Panc1 (cell line): ENCODE measurements around the gene LMF1. TPM values are rescaled to one million over a fixed set of nuclear protein-coding genes. Genes with fewer than 3 reads are reported as not detected.

ENCODE experiments used
- ATAC-seq: fragments of 200-7000 bp; cut with Tn5 transposase; 2 replicates; pipeline ENCODE4 v1.9.1; 2020; ENCODE audit warnings: mild to moderate bottlenecking, moderate library complexity
- BruUV-seq: library from RNA; stranded (reverse); fragments of 400-500 nt; replicated peaks from 2 replicates; lab custom pipeline; 2021; lab: Mats Ljungman, UMichigan
- CTCF ChIA-PET: fragments of 300-600 bp; sonication (Branson Sonifier 250); formaldehyde crosslinking; loops from one replicate; lab custom pipeline; 2022; ENCODE audit warnings: antibody characterized with exemption; lab: Charles Lee
- POLR2A ChIA-PET: fragments of 300-600 bp; sonication (Branson Sonifier 250); formaldehyde crosslinking; loops from one replicate; lab custom pipeline; 2022; ENCODE audit warnings: antibody characterized with exemption; lab: Charles Lee
- DNase-seq: peaks from one replicate; pipeline ENCODE4 v3.0.0-alpha.2; 2010; ENCODE audit warnings: low read depth, low spot score
- H3K27ac ChIP-seq: 2 replicates; pipeline ENCODE4 v1.5.1; 2011; ENCODE audit warnings: mild to moderate bottlenecking, low read length, inconsistent platforms
- H3K27me3 ChIP-seq: fragments of 200-500 bp; sonication (Bioruptor generic); 2 replicates; pipeline ENCODE4 v1.6.0; 2014; ENCODE audit warnings: low read length, inconsistent platforms; ENCODE audit not compliant: control insufficient read depth, insufficient read depth
- H3K36me3 ChIP-seq: fragments of 200-500 bp; sonication (Bioruptor generic); 2 replicates; pipeline ENCODE4 v1.5.1; 2014; ENCODE audit warnings: inconsistent platforms, mild to moderate bottlenecking, low read length, moderate library complexity; ENCODE audit not compliant: control insufficient read depth, insufficient read depth
- H3K4me1 ChIP-seq: 2 replicates; pipeline ENCODE4 v1.5.1; 2011; ENCODE audit warnings: inconsistent platforms, mild to moderate bottlenecking, low read length, moderate library complexity; ENCODE audit not compliant: control insufficient read depth, insufficient read depth
- H3K4me3 ChIP-seq, 2 experiments: 2 replicates each; pipeline ENCODE4 v1.5.1; 2011 to 2012; ENCODE audit warnings: low read depth in 2 of 2, low read length in 2 of 2, mild to moderate bottlenecking in 2 of 2, inconsistent platforms in 1 of 2, moderate library complexity in 1 of 2
- H3K9me3 ChIP-seq: fragments of 200-500 bp; sonication (Bioruptor generic); 2 replicates; pipeline ENCODE4 v1.5.1; 2014; ENCODE audit warnings: low read depth, mild to moderate bottlenecking, inconsistent platforms, low read length, moderate library complexity; ENCODE audit not compliant: control insufficient read depth, insufficient read depth
- POLR2AphosphoS5 ChIP-seq: IDR thresholded peaks from 2 replicates; pipeline ENCODE4 v1.6.1; 2012; ENCODE audit warnings: mild to moderate bottlenecking, low read depth, low read length, moderate library complexity
- REST ChIP-seq, 2 experiments: IDR thresholded peaks; 2 replicates each; pipeline ENCODE4 v1.6.1; 2011 to 2012; ENCODE audit warnings: low read depth in 2 of 2, control low read depth in 1 of 2, low read length in 1 of 2, mild to moderate bottlenecking in 1 of 2, moderate library complexity in 1 of 2; ENCODE audit not compliant: insufficient read depth in 1 of 2
- SIN3A ChIP-seq: IDR thresholded peaks from 2 replicates; pipeline ENCODE4 v1.6.1; 2012; ENCODE audit warnings: low read depth, mild to moderate bottlenecking, low read length, moderate library complexity, borderline replicate concordance; ENCODE audit not compliant: insufficient read depth
- TCF7L2 ChIP-seq: IDR thresholded peaks from 2 replicates; pipeline ENCODE4 v1.6.1; 2011; ENCODE audit warnings: mild to moderate bottlenecking, low read depth, low read length, inconsistent platforms
- in situ Hi-C: cut with HindIII; loops from 2 replicates; pipeline ENCODE4 v1.10.0; 2016; ENCODE audit warnings: low sequenced_read_pairs, low pct_unique_long_range_greater_than_20kb
- intact Hi-C: fragments of 100-400 bp; cut with micrococcal nuclease; formaldehyde crosslinking; loops from one replicate; pipeline ENCODE4 v1.10.0; 2022; ENCODE audit not compliant: unreplicated experiment
- total RNA-seq: library from RNA; stranded (reverse); gene quantifications from one replicate; pipeline ENCODE4 v1.2.1, GENCODE V29; 2021; ENCODE audit not compliant: unreplicated experiment
- TF ChIP-seq, protein P1 (sequence below): fragments of 450-650 bp; IDR thresholded peaks from 2 replicates; pipeline ENCODE4 v1.5.1; 2017; ENCODE audit warnings: mild to moderate bottlenecking

The LMF1 gene
- total RNA-seq, 1 experiment from 2014 or later: 24.3 TPM

DNA sequence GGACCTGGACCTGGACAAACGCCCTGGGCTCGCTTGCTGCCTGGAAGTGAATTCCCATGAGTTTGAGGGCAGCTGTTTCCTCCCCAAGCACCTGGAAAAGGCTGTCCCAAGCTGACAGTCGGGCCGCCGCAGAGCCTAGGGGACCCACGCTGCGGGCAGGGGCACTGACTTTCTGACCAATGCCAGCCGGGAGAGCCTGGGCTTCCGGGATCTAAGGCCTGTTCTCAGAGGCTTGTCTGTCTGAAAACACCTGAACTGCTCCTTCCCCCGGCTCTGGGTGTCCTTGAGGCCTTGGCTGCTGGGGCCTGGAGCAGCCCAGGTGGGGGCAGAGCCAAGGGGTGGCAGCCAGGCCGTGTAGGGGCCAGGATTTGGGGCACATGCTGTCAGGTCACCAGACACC, 72.6 kb downstream of the LMF1 start:
- TF ChIP-seq SIN3A (no peak), POLR2AphosphoS5 (no peak), REST (IDR thresholded peaks at IDR 0.05; ENCODE audit: insufficient read depth in 1 of 2, low read depth in 2 of 2, low read length in 1 of 2) (no peak), TCF7L2 (no peak)
- TF ChIP-seq, protein P1, sequence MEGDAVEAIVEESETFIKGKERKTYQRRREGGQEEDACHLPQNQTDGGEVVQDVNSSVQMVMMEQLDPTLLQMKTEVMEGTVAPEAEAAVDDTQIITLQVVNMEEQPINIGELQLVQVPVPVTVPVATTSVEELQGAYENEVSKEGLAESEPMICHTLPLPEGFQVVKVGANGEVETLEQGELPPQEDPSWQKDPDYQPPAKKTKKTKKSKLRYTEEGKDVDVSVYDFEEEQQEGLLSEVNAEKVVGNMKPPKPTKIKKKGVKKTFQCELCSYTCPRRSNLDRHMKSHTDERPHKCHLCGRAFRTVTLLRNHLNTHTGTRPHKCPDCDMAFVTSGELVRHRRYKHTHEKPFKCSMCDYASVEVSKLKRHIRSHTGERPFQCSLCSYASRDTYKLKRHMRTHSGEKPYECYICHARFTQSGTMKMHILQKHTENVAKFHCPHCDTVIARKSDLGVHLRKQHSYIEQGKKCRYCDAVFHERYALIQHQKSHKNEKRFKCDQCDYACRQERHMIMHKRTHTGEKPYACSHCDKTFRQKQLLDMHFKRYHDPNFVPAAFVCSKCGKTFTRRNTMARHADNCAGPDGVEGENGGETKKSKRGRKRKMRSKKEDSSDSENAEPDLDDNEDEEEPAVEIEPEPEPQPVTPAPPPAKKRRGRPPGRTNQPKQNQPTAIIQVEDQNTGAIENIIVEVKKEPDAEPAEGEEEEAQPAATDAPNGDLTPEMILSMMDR: no peak
- Histone ChIP-seq H3K9me3 (no peaks in the 10 kb centered on the region), H3K4me3 (no peak overlapping the region), H3K36me3 (no peaks in the 10 kb centered on the region), H3K27me3 (no peaks in the 10 kb centered on the region), H3K27ac (no peak overlapping the region), H3K4me1 (no peaks in the 10 kb centered on the region)
- intact Hi-C loops (no loop called here), in situ Hi-C loops (no loop called here)
- ATAC-seq (no peak), DNase-seq (no peak)
- no TSS peak for BruUV-seq
- CTCF ChIA-PET: no interaction called here
- POLR2A ChIA-PET: interaction anchor here (0.5 kb wide), 1 partner anchor 15 kb away, joined by 3 read pairs; no protein-coding TSS in a partner anchor

- no peaks in the 10 kb centered on the region for H3K36me3 ChIP-seq
- in situ Hi-C loops (no loop called here), intact Hi-C loops (no loop called here)
- H3K9me3 ChIP-seq: no peaks in the 10 kb centered on the region
- H3K27me3 ChIP-seq: no peaks in the 10 kb centered on the region
- H3K4me3 ChIP-seq: no peak overlapping the region
- no peak for DNase-seq
- no peak overlapping the region for H3K27ac ChIP-seq
- TF ChIP-seq TCF7L2: no peak
- no peak for TF ChIP-seq SIN3A
- TF ChIP-seq, protein P1: no peak
- TF ChIP-seq POLR2AphosphoS5: no peak
- TF ChIP-seq REST (IDR thresholded peaks at IDR 0.05; ENCODE audit: insufficient read depth in 1 of 2, low read depth in 2 of 2, low read length in 1 of 2): no peak
- no peaks in the 10 kb centered on the region for H3K4me1 ChIP-seq
- ChIA-PET POLR2A (no interaction called here), CTCF (no interaction called here)
- ATAC-seq: no peak
- BruUV-seq: no TSS peak
These were observed 73.1 kb downstream of the LMF1 start for GRCh38 chr16:897701-898100.
